ENCODE data around the gene EVX2. TPM values are rescaled to one million over a fixed set of nuclear protein-coding genes. Genes with fewer than 3 reads are reported as not detected.

The EVX2 gene
- total and polyA plus RNA-seq, 2 donors (not counting 1 experiment from before 2014, with no cell fraction given) = not detected

GRCh38 chr2:176123411-176124109, 39.8 kb upstream of the EVX2 start:
- intact Hi-C loops (cut with micrococcal nuclease) = no loop called here
- ChIA-PET POLR2A (no interaction called here), CTCF (interaction anchor here (1.2 kb wide), 1 partner anchor 331 kb away, joined by 3 read pairs; no protein-coding TSS in a partner anchor)
- H3K4me2 ChIP-seq (replicated peaks; ENCODE audit: low read depth, low read length, poor library complexity, severe bottlenecking) = peak overlapping the region; percentile 72
- H3K36me3 ChIP-seq (replicated peaks in 1 of 2; ENCODE audit: control extremely low read depth in 1 of 2, control insufficient read depth in 1 of 2, extremely low read depth in 1 of 2, insufficient read depth in 2 of 2, low read length in 1 of 2) = no peaks in the 10 kb centered on the region
- Mint-ChIP-seq H3K4me3 (peak overlapping the region; percentile 26), H3K27ac (no peak overlapping the region), H3K4me1 (peaks cover 20% of the 10 kb centered on the region), H3K27me3 (peaks cover 80% of the 10 kb centered on the region), H3K9me3 (ENCODE audit: insufficient read depth) (peaks cover 2% of the 10 kb centered on the region)
- peaks cover 0 to 91% (median 73%) of the 10 kb centered on the region in 4 experiments for H3K27me3 ChIP-seq (replicated peaks in 1 of 4; ENCODE audit: control extremely low read depth in 1 of 4, control insufficient read depth in 3 of 4, insufficient read depth in 4 of 4, low read length in 3 of 4)
- ATAC-seq (ENCODE audit: low read depth) = no peak
- peaks cover 9 to 38% of the 10 kb centered on the region in 2 donors for H3K4me1 ChIP-seq (ENCODE audit: control insufficient read depth in 2 of 2, insufficient read depth in 2 of 2, low read length in 2 of 2)
- no peak overlapping the region for H2AFZ ChIP-seq (ENCODE audit: insufficient read depth, low read depth, low read length, poor library complexity, severe bottlenecking)
- no peaks in the 10 kb centered on the region for H4K20me1 ChIP-seq (ENCODE audit: control insufficient read depth, insufficient read depth, low read length, poor library complexity, severe bottlenecking)
- H3K79me2 ChIP-seq (ENCODE audit: control insufficient read depth, insufficient read depth, low read length) = no peaks in the 10 kb centered on the region
- no peak overlapping the region for H3K4me3 ChIP-seq (ENCODE audit: control extremely low read depth in 1 of 5, extremely low read depth in 1 of 5, insufficient read depth in 1 of 5, low read depth in 2 of 5, low read length in 4 of 5)
- no peak overlapping the region for H3K27ac ChIP-seq (ENCODE audit: low read length in 2 of 2)
- no peak for DNase-seq
- WGBS (ENCODE audit: insufficient coverage) = 14% methylated on average over 35 of the region's 40 CpGs
- no peak overlapping the region for H3K9ac ChIP-seq (ENCODE audit: low read length)
- no peak for TF ChIP-seq EZH2 (IDR thresholded peaks at IDR 0.05; ENCODE audit: borderline replicate concordance, insufficient read depth, low read depth, low read length, poor library complexity, severe bottlenecking)
- TF ChIP-seq CTCF (IDR thresholded peaks at IDR 0.05) = no peak
- H3K9me3 ChIP-seq (ENCODE audit: control extremely low read depth in 1 of 3, control insufficient read depth in 2 of 3, insufficient read depth in 1 of 3, low read length in 2 of 3) = peaks cover 0 to 45% (median 0%) of the 10 kb centered on the region in 3 donors
